ENCODE measurements around the gene RALGAPA2. TPM values are rescaled to one million over a fixed set of nuclear protein-coding genes. Genes with fewer than 3 reads are reported as not detected.

RALGAPA2 gene
- total RNA-seq, 1 donor from 2014 or later = 15.2 TPM

GRCh38 chr20:20454367-20454766 lies 258.1 kb downstream of the RALGAPA2 start:
- Mint-ChIP-seq H3K27me3 (ENCODE audit: unreplicated experiment) (no peaks in the 10 kb centered on the region), H3K9me3 (ENCODE audit: unreplicated experiment) (no peaks in the 10 kb centered on the region), H3K36me3 (ENCODE audit: unreplicated experiment) (no peaks in the 10 kb centered on the region), H3K4me3 (ENCODE audit: unreplicated experiment) (no peak overlapping the region), H3K27ac (ENCODE audit: unreplicated experiment) (no peak overlapping the region), H3K4me1 (ENCODE audit: unreplicated experiment) (peaks cover 26% of the 10 kb centered on the region)
- no peak for DNase-seq (ENCODE audit: extremely low spot score, unreplicated experiment)
- no peak for TF ChIP-seq CTCF (IDR thresholded peaks at IDR 0.05)

- H3K4me3 Mint-ChIP-seq (ENCODE audit: unreplicated experiment) = peak overlapping the region; percentile 56
- H3K4me1 Mint-ChIP-seq (ENCODE audit: unreplicated experiment) = peaks cover 17% of the 10 kb centered on the region
- peak overlapping the region; percentile 43 for H3K27ac Mint-ChIP-seq (ENCODE audit: unreplicated experiment)
- no peaks in the 10 kb centered on the region for H3K36me3 Mint-ChIP-seq (ENCODE audit: unreplicated experiment)
- peak; percentile 19 for TF ChIP-seq CTCF (IDR thresholded peaks at IDR 0.05)
- no peaks in the 10 kb centered on the region for H3K9me3 Mint-ChIP-seq (ENCODE audit: unreplicated experiment)
- H3K27me3 Mint-ChIP-seq (ENCODE audit: unreplicated experiment) = no peaks in the 10 kb centered on the region
- DNase-seq (ENCODE audit: extremely low spot score, unreplicated experiment) = no peak
Observed at GRCh38 chr20:20452254-20452676, 260.2 kb downstream of the RALGAPA2 start.

- no peak overlapping the region for H3K4me3 Mint-ChIP-seq (ENCODE audit: unreplicated experiment)
- no peak for DNase-seq (ENCODE audit: extremely low spot score, unreplicated experiment)
- no peak for TF ChIP-seq CTCF (IDR thresholded peaks at IDR 0.05)
- no peak overlapping the region for H3K27ac Mint-ChIP-seq (ENCODE audit: unreplicated experiment)
- peaks cover 17% of the 10 kb centered on the region for H3K4me1 Mint-ChIP-seq (ENCODE audit: unreplicated experiment)
- no peaks in the 10 kb centered on the region for H3K27me3 Mint-ChIP-seq (ENCODE audit: unreplicated experiment)
- no peaks in the 10 kb centered on the region for H3K9me3 Mint-ChIP-seq (ENCODE audit: unreplicated experiment)
- H3K36me3 Mint-ChIP-seq (ENCODE audit: unreplicated experiment) = no peaks in the 10 kb centered on the region
Observed at GRCh38 chr20:20450521-20450920, 261.9 kb downstream of the RALGAPA2 start.

GRCh38 chr20:20448881-20449280 lies 263.6 kb downstream of the RALGAPA2 start:
- Mint-ChIP-seq H3K4me3 (ENCODE audit: unreplicated experiment) (no peak overlapping the region), H3K9me3 (ENCODE audit: unreplicated experiment) (no peaks in the 10 kb centered on the region), H3K36me3 (ENCODE audit: unreplicated experiment) (no peaks in the 10 kb centered on the region), H3K27ac (ENCODE audit: unreplicated experiment) (no peak overlapping the region), H3K27me3 (ENCODE audit: unreplicated experiment) (no peaks in the 10 kb centered on the region), H3K4me1 (ENCODE audit: unreplicated experiment) (peaks cover 17% of the 10 kb centered on the region)
- DNase-seq (ENCODE audit: extremely low spot score, unreplicated experiment) = no peak
- no peak for TF ChIP-seq CTCF (IDR thresholded peaks at IDR 0.05)

GRCh38 chr20:20447196-20447595 lies 265.2 kb downstream of the RALGAPA2 start:
- no peak overlapping the region for H3K27ac Mint-ChIP-seq (ENCODE audit: unreplicated experiment)
- no peak for DNase-seq (ENCODE audit: extremely low spot score, unreplicated experiment)
- TF ChIP-seq CTCF (IDR thresholded peaks at IDR 0.05) = no peak
- no peak overlapping the region for H3K4me3 Mint-ChIP-seq (ENCODE audit: unreplicated experiment)
- H3K27me3 Mint-ChIP-seq (ENCODE audit: unreplicated experiment) = no peaks in the 10 kb centered on the region
- H3K36me3 Mint-ChIP-seq (ENCODE audit: unreplicated experiment) = no peaks in the 10 kb centered on the region
- peaks cover 5% of the 10 kb centered on the region for H3K4me1 Mint-ChIP-seq (ENCODE audit: unreplicated experiment)
- no peaks in the 10 kb centered on the region for H3K9me3 Mint-ChIP-seq (ENCODE audit: unreplicated experiment)

Measured in osteocyte (in vitro differentiated cells).